OCI-LY7 (cell line): ENCODE measurements around the gene NFATC2.

ENCODE experiments used
- EZH2phosphoT487 ChIP-seq: fragments of 200-600 bp; sonication (generic); IDR thresholded peaks from 2 replicates; pipeline ENCODE4 v1.6.1; 2018; ENCODE audit warnings: low read depth, borderline replicate concordance, mild to moderate bottlenecking, mixed run types, antibody characterized with exemption, low read length, moderate library complexity, mixed read lengths
- TF ChIP-seq, protein P1 (sequence below): fragments of 200-600 bp; sonication (generic); conservative IDR thresholded peaks from 2 replicates; pipeline ENCODE4 v1.5.1; 2014; ENCODE audit warnings: mild to moderate bottlenecking, antibody characterized with exemption, low read length, moderate library complexity, mixed read lengths

DNA sequence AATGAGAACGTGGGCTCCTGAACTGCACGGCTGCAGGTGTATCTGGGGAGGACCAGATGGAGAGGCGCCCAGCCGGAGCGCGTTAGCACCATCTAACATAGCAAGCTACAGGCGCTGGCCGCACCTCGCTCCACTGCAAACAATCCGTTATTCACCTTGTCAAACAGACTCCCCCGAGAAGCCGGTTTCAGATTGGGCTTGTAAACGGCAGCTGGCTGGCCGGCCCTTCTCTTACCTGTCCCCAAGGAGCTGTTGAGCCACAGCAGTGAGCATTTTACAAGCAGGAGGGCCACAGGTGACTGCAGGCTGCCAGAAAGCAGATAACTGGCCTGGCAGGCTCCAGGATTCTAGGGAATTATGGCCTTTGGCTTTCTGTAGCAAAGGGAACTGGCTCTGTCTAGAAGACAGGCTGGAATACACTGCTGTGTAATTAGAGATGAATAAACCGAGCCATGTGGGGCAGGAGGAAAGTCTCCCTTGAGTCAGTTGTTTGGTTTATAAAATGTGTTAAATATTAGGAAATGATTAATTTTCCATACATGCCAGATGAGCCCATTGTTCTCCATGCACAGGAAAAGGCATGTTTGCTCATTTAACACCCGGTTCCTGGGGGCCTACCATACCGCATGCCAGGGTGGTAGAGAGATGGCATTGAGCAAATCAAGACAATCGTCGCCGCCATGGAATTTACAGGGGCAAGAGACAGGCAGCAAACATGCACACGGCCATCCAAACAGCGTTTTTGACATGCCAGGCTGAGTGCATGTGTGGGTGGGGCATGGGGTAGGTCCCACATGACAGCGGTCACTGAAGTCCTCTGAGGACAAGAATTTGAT, 159.3 kb downstream of the NFATC2 start:
- TF ChIP-seq, protein P1, sequence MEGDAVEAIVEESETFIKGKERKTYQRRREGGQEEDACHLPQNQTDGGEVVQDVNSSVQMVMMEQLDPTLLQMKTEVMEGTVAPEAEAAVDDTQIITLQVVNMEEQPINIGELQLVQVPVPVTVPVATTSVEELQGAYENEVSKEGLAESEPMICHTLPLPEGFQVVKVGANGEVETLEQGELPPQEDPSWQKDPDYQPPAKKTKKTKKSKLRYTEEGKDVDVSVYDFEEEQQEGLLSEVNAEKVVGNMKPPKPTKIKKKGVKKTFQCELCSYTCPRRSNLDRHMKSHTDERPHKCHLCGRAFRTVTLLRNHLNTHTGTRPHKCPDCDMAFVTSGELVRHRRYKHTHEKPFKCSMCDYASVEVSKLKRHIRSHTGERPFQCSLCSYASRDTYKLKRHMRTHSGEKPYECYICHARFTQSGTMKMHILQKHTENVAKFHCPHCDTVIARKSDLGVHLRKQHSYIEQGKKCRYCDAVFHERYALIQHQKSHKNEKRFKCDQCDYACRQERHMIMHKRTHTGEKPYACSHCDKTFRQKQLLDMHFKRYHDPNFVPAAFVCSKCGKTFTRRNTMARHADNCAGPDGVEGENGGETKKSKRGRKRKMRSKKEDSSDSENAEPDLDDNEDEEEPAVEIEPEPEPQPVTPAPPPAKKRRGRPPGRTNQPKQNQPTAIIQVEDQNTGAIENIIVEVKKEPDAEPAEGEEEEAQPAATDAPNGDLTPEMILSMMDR, result no peak
- no peak for TF ChIP-seq EZH2phosphoT487
